Esophagus squamous epithelium (tissue), 5 donors: Measurements from ENCODE around the gene BDKRB1. TPM values are rescaled to one million over a fixed set of nuclear protein-coding genes. Genes with fewer than 3 reads are reported as not detected.

ENCODE experiments used
- DNase-seq: peaks from one replicate; lab custom pipeline; 2025; lab: John Stamatoyannopoulos, UW
- H3K27ac ChIP-seq, 4 donors: fragments of 200-600 bp; sonication (generic); one replicate each; pipeline ENCODE4 v1.5.1; 2016 to 2019; ENCODE audit warnings: mild to moderate bottlenecking in 1 of 4
- H3K27me3 ChIP-seq, 4 donors: fragments of 200-600 bp; sonication (generic); 1 replicate in 3 of 4; 2 replicates in 1 of 4; pipeline versions ENCODE4 v1.5.1 to v1.6.0; 2017 to 2021; ENCODE audit warnings: antibody characterized with exemption in 1 of 4
- H3K36me3 ChIP-seq, 3 donors: fragments of 200-600 bp; sonication (generic); one replicate each; pipeline ENCODE4 v1.5.1; 2016 to 2019
- H3K4me1 ChIP-seq, 3 donors: fragments of 200-600 bp; sonication (generic); one replicate each; pipeline ENCODE4 v1.5.1; 2017 to 2019
- H3K4me3 ChIP-seq, 4 donors: fragments of 200-600 bp; sonication (generic); 1 replicate in 3 of 4; 2 replicates in 1 of 4; pipeline ENCODE4 v1.5.1; 2016 to 2019; ENCODE audit warnings: mild to moderate bottlenecking in 2 of 4, moderate library complexity in 1 of 4
- H3K9me3 ChIP-seq, 3 donors: fragments of 200-600 bp; sonication (generic); one replicate each; pipeline ENCODE4 v1.5.1; 2016 to 2019
- POLR2A ChIP-seq, 4 donors: fragments of 450-650 bp; IDR thresholded peaks; one replicate each; pipeline ENCODE4 v1.6.1; 2017; ENCODE audit warnings: antibody characterized with exemption in 4 of 4, mild to moderate bottlenecking in 4 of 4, moderate library complexity in 3 of 4
- WGBS, 2 donors: methylation state at CpG; one replicate each; pipeline ENCODE4 v1.1.5; 2018; 5-methylcytosine and 5-hydroxymethylcytosine counted together
- intact Hi-C: fragments of 100-400 bp; cut with DNase I; formaldehyde crosslinking; loops from one replicate; pipeline ENCODE4 v1.15.0; 2022
- total RNA-seq, 4 donors: library from RNA; depleted of rRNA; stranded (reverse); fragments of >200 nt; gene quantifications; one replicate each; pipeline ENCODE4 v1.1.0, GENCODE V29; 2016
- TF ChIP-seq, protein P1 (sequence below), 6 experiments: fragments of 450-650 bp in 4 of 6; fragments of 200-600 bp in 2 of 6; sonication (generic) in 2 of 6; IDR thresholded peaks; one replicate each; pipeline ENCODE4 v1.5.1; 2016 to 2019; ENCODE audit warnings: antibody characterized with exemption in 6 of 6, mild to moderate bottlenecking in 4 of 6, moderate library complexity in 4 of 6
- donor health status: DM: yes; HTN: yes; CAD: no.

Gene BDKRB1
- total RNA-seq, 4 donors from 2014 or later = 4.0 to 12.2 (median 5.7) TPM

DNA sequence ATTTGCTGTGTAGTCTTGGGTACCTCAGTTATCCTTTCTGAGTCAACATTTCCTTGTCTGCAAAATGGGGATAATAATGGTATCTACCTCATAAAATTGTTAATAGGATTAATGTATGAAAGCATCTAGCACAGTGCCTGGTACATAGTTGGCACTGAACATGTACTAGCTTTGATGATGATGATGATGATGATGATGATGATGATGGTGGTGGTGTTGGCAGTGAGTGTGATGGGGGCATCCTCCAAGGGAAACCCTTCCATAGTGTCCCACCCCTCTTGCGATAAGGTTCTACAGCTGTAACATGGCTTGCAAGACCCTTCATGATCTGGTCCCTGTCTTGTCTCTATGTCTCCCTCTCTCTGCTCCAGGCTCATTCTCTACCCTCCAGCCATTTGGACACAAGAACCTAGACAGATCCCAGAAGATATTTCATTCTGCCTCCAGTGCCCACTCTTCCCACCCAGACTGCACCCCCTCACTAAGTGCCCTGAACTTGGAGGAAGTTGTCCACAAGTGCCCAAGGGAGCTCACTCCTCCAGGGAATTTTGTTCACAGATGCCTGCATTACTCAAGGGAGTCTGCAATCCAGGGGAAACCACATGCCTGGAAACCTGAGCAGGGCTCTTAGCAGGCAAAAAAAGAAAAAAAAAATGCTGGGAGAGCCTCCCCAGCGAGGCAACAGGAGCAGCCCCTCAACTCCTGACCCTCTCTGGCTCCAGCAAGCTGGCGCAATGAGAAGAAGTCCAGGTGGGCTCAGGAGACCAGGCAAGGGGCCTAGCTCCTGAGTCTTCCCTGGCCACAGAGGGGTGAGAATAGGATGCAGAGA is 10.1 kb upstream of the BDKRB1 start:
- H3K4me3 ChIP-seq = no peak overlapping the region
- peaks cover 10 to 43% (median 12%) of the 10 kb centered on the region in 3 donors for H3K36me3 ChIP-seq
- no peak for DNase-seq
- no peaks in the 10 kb centered on the region for H3K9me3 ChIP-seq
- peak overlapping the region in 2 of 4 donors; percentile 18 to 49 for H3K27ac ChIP-seq
- intact Hi-C loops = no loop called here
- no peak for TF ChIP-seq POLR2A (IDR thresholded peaks at IDR 0.05)
- TF ChIP-seq, protein P1, sequence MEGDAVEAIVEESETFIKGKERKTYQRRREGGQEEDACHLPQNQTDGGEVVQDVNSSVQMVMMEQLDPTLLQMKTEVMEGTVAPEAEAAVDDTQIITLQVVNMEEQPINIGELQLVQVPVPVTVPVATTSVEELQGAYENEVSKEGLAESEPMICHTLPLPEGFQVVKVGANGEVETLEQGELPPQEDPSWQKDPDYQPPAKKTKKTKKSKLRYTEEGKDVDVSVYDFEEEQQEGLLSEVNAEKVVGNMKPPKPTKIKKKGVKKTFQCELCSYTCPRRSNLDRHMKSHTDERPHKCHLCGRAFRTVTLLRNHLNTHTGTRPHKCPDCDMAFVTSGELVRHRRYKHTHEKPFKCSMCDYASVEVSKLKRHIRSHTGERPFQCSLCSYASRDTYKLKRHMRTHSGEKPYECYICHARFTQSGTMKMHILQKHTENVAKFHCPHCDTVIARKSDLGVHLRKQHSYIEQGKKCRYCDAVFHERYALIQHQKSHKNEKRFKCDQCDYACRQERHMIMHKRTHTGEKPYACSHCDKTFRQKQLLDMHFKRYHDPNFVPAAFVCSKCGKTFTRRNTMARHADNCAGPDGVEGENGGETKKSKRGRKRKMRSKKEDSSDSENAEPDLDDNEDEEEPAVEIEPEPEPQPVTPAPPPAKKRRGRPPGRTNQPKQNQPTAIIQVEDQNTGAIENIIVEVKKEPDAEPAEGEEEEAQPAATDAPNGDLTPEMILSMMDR (IDR thresholded peaks at IDR 0.05) = no peak
- H3K27me3 ChIP-seq = no peaks in the 10 kb centered on the region
- peaks cover 3 to 11% (median 5%) of the 10 kb centered on the region in 3 donors for H3K4me1 ChIP-seq
- 83 to 85% methylated on average over 3 of the region's 3 CpGs for WGBS, 2 donors

GRCh38 chr14:96246539-96246847 is 9.5 kb upstream of the BDKRB1 start:
- Histone ChIP-seq H3K36me3 (peaks cover 6 to 37% (median 11%) of the 10 kb centered on the region in 3 donors), H3K4me3 (no peak overlapping the region), H3K27ac (peak overlapping the region in 1 of 4 donors; percentile 18), H3K9me3 (no peaks in the 10 kb centered on the region), H3K27me3 (no peaks in the 10 kb centered on the region), H3K4me1 (peaks cover 3 to 11% (median 5%) of the 10 kb centered on the region in 3 donors)
- DNase-seq = no peak
- WGBS, 2 donors = 50 to 55% methylated on average over 1 of the region's 1 CpG
- intact Hi-C loops = no loop called here
- no peak for TF ChIP-seq POLR2A (IDR thresholded peaks at IDR 0.05)
- TF ChIP-seq, protein P1 (IDR thresholded peaks at IDR 0.05) = no peak

GRCh38 chr14:96247031-96247430 is 9.0 kb upstream of the BDKRB1 start:
- intact Hi-C loops = no loop called here
- no peak for DNase-seq
- no peak overlapping the region for H3K4me3 ChIP-seq
- H3K27me3 ChIP-seq = no peaks in the 10 kb centered on the region
- no peaks in the 10 kb centered on the region for H3K9me3 ChIP-seq
- H3K36me3 ChIP-seq = peaks cover 2 to 32% (median 5%) of the 10 kb centered on the region in 3 donors
- H3K27ac ChIP-seq = no peak overlapping the region
- TF ChIP-seq, protein P1 (IDR thresholded peaks at IDR 0.05) = no peak
- no peak for TF ChIP-seq POLR2A (IDR thresholded peaks at IDR 0.05)
- 85% methylated on average over 6 of the region's 6 CpGs for WGBS, 2 donors
- H3K4me1 ChIP-seq = peaks cover 3 to 11% (median 5%) of the 10 kb centered on the region in 3 donors

- Histone ChIP-seq H3K36me3 (peaks cover 0 to 17% (median 0%) of the 10 kb centered on the region in 3 donors), H3K4me1 (peaks cover 3 to 30% (median 9%) of the 10 kb centered on the region in 3 donors), H3K27ac (peak overlapping the region in 2 of 4 donors; percentile 6 to 40), H3K4me3 (no peak overlapping the region), H3K27me3 (no peaks in the 10 kb centered on the region), H3K9me3 (no peaks in the 10 kb centered on the region)
- no peak for DNase-seq
- TF ChIP-seq, protein P1 (IDR thresholded peaks at IDR 0.05) = no peak
- WGBS, 2 donors = 39 to 61% methylated on average over 4 to 5 of the region's 5 CpGs
- intact Hi-C loops = no loop called here
Observed at GRCh38 chr14:96249029-96249428, 7.0 kb upstream of the BDKRB1 start.

GRCh38 chr14:96250485-96250884 is 5.5 kb upstream of the BDKRB1 start:
- Histone ChIP-seq H3K4me3 (no peak overlapping the region), H3K9me3 (no peaks in the 10 kb centered on the region), H3K27me3 (no peaks in the 10 kb centered on the region), H3K27ac (no peak overlapping the region), H3K36me3 (peaks cover 0 to 5% (median 0%) of the 10 kb centered on the region in 3 donors), H3K4me1 (peaks cover 3 to 44% (median 18%) of the 10 kb centered on the region in 3 donors)
- WGBS, 2 donors = 72 to 77% methylated on average over 3 of the region's 3 CpGs
- no peak for TF ChIP-seq POLR2A (IDR thresholded peaks at IDR 0.05)
- TF ChIP-seq, protein P1 (IDR thresholded peaks at IDR 0.05) = no peak
- no peak for DNase-seq
- intact Hi-C loops = no loop called here
